Urinary bladder (tissue), 4 donors: ENCODE results near the gene GOLGA8R. TPM values are rescaled to one million over a fixed set of nuclear protein-coding genes. Genes with fewer than 3 reads are reported as not detected.
"Not testable (repeated sequence)": the region's sequence is repeated elsewhere in the genome, so short reads cannot be mapped to it uniquely, and the experiment has no call there.

Experiments
- DNase-seq: peaks from one replicate; pipeline ENCODE4 v3.0.0-alpha.2; 2015; ENCODE audit errors: extremely low spot score
- H3K27ac ChIP-seq: one replicate; pipeline ENCODE4 v1.5.1; 2013; ENCODE audit warnings: low read depth, mild to moderate bottlenecking, moderate library complexity
- H3K36me3 ChIP-seq: one replicate; pipeline ENCODE4 v1.6.1; 2013; ENCODE audit warnings: mild to moderate bottlenecking, moderate library complexity; ENCODE audit not compliant: insufficient read depth
- H3K4me1 ChIP-seq: one replicate; pipeline ENCODE4 v1.6.1; 2013; ENCODE audit warnings: mild to moderate bottlenecking, moderate library complexity; ENCODE audit not compliant: insufficient read depth
- H3K4me3 ChIP-seq: one replicate; pipeline ENCODE4 v1.5.1; 2013; ENCODE audit warnings: low read depth, low read length
- WGBS: extraction: QIAGEN DNeasy Blood & Tissue Kit; methylation state at CpG from one replicate; pipeline ENCODE4 v1.1.7; 2013; 5-methylcytosine and 5-hydroxymethylcytosine counted together
- polyA plus RNA-seq: library from polyadenylated mRNA; stranded (reverse); fragments of 200-250 nt; gene quantifications from one replicate; pipeline ENCODE4 v1.2.3, GENCODE V29; 2013
- total RNA-seq: library from RNA; depleted of rRNA; stranded (reverse); fragments of >200 nt; gene quantifications from one replicate; pipeline ENCODE4 v1.2.3, GENCODE V29; 2014
- donor health status: healthy with polysubstance abuse.
- donor health status: healthy.

GOLGA8R gene, protein sequence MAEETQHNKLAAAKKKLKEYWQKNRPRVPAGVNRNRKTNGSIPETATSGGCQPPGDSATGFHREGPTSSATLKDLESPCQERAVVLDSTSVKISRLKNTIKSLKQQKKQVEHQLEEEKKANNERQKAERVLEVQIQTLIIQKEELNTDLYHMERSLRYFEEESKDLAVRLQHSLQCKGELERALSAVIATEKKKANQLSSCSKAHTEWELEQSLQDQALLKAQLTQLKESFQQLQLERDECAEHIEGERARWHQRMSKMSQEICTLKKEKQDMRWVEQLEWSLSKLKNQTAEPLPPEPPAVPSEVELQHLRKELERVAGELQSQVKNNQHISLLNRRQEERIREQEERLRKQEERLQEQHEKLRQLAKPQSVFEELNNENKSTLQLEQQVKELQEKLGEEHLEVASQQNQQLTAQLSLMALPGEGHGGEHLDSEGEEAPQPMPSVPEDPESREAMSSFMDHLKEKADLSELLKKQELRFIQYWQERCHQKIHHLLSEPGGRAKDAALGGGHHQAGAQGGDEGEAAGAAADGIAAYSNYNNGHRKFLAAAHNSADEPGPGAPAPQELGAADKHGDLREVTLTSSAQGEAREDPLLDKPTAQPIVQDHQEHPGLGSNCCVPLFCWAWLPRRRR
- total RNA-seq (5.3 TPM), polyA plus RNA-seq (1.2 TPM)

DNA sequence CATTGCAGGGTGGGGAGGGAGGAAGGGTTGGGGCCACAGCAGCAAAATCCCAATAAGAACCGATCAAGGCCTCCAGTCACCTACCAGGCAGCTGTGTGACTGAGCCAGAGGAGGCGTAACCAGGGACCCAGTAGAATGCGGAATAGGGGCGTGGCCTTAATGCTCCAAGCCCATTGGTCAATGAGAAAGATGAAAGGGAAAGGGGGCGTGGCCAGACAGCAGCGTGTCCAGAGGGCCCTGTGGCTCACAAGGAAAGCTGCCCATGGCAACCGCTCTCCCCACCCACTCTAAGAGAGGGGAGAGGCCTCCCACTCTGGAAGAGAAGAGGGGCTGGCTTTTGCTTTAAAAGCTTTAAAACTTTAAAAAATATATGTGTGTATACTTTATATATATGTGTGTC lies at the start of gene GOLGA8R:
Gene GOLGA8R, minus strand, starts transcription at position 101 of the 400 bp plus-strand sequence. Its CDS starts 98 bp downstream, at position 3.
- H3K27ac ChIP-seq, H3K36me3 ChIP-seq, DNase-seq, H3K4me3 ChIP-seq, H3K4me1 ChIP-seq: not testable (repeated sequence)
- 100% methylated on average over 4 of the region's 7 CpGs for WGBS

GRCh38 chr15:30463849-30464248 lies 49.8 kb upstream of the GOLGA8R start:
- WGBS: no CpG with 5 or more reads among the region's 1 CpG
- H3K36me3 ChIP-seq, H3K27ac ChIP-seq, H3K4me3 ChIP-seq, H3K4me1 ChIP-seq, DNase-seq: not testable (repeated sequence)

DNA sequence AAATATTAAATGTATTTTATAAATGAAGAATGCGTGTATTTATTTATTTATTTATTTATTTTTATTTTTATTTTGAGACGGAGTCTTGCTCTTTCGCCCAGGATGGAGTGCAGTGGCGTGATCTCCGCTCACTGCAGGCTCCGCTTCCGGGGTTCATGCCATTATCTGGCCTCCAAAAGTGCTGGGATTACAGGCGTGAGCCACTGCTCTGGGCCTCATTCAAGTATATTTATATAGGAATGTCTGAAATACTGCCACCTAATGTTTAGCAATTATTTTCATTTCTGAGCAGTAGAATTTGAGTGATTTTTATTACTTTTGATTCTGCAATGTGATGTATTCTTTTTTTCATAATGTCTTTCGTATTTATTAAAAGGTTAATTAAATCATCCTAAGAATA lies 48.1 kb upstream of the GOLGA8R start:
- WGBS: no CpG with 5 or more reads among the region's 9 CpGs
- H3K4me3 ChIP-seq, H3K4me1 ChIP-seq, DNase-seq, H3K36me3 ChIP-seq, H3K27ac ChIP-seq: not testable (repeated sequence)

DNA sequence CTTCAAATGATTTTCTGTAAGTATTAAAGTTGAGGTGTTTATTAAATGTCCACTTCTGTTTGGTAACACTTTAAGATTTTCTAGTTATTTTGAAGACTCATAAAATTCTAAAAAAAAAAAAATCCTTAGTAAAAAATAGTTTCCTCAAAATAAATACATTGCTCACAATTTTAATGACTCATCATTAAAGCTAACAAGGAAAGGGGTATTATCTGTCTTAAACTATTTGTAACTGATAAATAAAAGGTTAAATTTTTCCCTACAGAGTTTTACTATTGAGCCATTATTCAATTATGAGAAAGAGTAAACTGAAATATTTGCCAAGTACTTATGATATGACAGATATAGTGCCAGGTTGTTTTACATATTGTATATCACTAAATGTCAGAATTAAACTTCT lies 38.6 kb upstream of the GOLGA8R start:
- H3K27ac ChIP-seq, H3K4me3 ChIP-seq, H3K36me3 ChIP-seq, H3K4me1 ChIP-seq, DNase-seq: not testable (repeated sequence)

DNA sequence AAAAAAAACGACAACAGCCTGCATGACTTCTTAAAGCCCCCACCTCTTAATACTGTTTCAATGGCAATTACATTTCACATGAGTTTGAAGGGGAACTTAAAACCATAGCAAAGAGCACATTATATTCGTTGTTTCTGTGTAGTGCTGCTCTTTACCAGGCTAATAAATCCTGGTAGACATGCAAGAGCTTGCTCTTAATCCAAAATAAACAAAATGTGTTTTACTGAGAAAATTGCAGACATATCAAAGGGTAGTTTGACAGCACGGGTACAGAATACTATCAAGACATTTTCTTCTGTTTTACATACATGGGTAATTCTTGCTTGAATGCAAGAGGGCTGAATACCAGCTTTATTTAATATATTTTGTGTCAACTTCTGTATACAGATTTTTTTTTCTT lies 24.3 kb upstream of the GOLGA8R start:
- not testable (repeated sequence) for DNase-seq, H3K4me1 ChIP-seq, H3K4me3 ChIP-seq, H3K36me3 ChIP-seq, H3K27ac ChIP-seq
- WGBS: 15% methylated on average over 1 of the region's 3 CpGs

GRCh38 chr15:30435878-30436277 lies 21.8 kb upstream of the GOLGA8R start:
- H3K27ac ChIP-seq, DNase-seq, H3K4me3 ChIP-seq, H3K4me1 ChIP-seq, H3K36me3 ChIP-seq: not testable (repeated sequence)
- WGBS: 94% methylated on average over 3 of the region's 5 CpGs

- DNase-seq, H3K27ac ChIP-seq, H3K36me3 ChIP-seq, H3K4me3 ChIP-seq, H3K4me1 ChIP-seq: not testable (repeated sequence)
- 69% methylated on average over 6 of the region's 6 CpGs for WGBS
These were observed 6.7 kb upstream of the GOLGA8R start for GRCh38 chr15:30420723-30421122.

DNA sequence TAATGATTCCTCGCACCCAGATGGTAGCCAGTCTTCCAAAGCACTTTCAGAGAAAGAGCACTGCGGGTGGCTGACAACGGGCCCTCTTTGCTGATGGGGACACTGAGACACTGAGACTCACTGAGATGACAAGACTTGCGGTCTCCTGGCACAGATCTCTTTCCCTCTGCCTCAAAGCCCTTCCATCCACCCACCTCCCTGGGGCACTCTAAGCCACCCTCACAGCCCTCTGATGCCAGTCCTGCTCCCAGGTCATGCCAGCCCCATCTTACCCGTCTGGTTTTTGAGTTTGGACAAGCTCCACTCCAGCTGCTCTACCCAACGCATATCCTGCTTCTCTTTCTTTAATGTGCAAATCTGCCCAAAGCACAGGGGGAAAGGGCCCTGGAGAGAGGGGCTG lies 6.4 kb downstream of the GOLGA8R start:
- DNase-seq, H3K4me1 ChIP-seq, H3K36me3 ChIP-seq, H3K27ac ChIP-seq, H3K4me3 ChIP-seq: not testable (repeated sequence)
- 81% methylated on average over 5 of the region's 6 CpGs for WGBS

- not testable (repeated sequence) for H3K27ac ChIP-seq, H3K4me3 ChIP-seq, H3K4me1 ChIP-seq, DNase-seq, H3K36me3 ChIP-seq
- under 1% methylated on average over 2 of the region's 6 CpGs for WGBS
These were observed 15.1 kb downstream of the GOLGA8R start for GRCh38 chr15:30398988-30399387.

GRCh38 chr15:30393664-30393991 lies 20.4 kb downstream of the GOLGA8R start:
- not testable (repeated sequence) for H3K27ac ChIP-seq, H3K4me3 ChIP-seq, DNase-seq, H3K36me3 ChIP-seq, H3K4me1 ChIP-seq
- 3% methylated on average over 5 of the region's 23 CpGs for WGBS

DNA sequence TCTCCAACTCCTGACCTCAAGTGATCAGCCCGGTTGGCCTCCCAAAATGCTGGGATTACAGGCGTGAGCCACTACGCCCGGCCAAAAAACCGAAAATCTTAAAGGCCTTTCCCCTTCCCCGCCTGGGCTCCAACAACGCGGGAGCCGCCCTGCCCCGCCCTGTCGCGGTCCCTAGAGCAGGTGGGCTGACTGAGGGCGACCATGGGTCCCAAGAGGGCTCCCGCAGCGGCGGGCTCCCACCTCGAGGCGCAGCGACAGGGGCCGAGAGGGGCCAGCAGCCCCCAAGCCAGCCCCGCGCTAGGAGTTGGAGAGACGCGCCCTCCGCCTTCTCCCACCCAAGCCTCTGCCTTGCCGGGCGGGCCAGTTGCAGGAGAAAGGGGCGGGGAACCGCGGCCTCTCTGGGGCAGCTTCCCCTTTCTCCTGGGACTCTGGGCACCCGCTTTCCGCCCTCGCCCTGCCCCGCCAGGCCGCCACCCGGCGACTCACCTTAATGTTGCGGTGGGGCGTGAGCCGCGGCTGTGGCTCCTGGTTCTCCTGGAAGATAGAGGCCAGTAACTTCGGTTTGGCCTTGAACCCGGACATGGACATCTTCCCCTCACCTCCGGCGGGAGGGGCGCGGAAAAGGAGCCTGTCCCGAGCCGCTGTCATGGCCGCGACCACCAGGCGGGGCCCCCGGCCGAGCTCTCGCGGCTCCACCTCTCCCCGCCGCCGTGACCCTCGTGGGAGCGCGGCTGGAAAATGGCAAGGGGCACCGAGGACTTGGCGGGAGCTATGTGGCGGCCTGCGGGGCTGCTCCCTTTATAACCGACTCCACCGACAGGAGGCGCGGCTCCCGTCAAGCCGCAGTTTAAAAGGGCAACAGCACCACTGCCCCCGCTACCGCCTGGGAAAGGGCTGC lies 21.0 kb downstream of the GOLGA8R start, which contains the start of gene CHRFAM7A:
Gene CHRFAM7A, minus strand, starts transcription at position 775 of the 898 bp plus-strand sequence. CDS start 10,189 bp downstream, outside the sequence.
- not testable (repeated sequence) for H3K27ac ChIP-seq, H3K4me3 ChIP-seq, H3K36me3 ChIP-seq, H3K4me1 ChIP-seq, DNase-seq
- 2% methylated on average over 12 of the region's 74 CpGs for WGBS

DNA sequence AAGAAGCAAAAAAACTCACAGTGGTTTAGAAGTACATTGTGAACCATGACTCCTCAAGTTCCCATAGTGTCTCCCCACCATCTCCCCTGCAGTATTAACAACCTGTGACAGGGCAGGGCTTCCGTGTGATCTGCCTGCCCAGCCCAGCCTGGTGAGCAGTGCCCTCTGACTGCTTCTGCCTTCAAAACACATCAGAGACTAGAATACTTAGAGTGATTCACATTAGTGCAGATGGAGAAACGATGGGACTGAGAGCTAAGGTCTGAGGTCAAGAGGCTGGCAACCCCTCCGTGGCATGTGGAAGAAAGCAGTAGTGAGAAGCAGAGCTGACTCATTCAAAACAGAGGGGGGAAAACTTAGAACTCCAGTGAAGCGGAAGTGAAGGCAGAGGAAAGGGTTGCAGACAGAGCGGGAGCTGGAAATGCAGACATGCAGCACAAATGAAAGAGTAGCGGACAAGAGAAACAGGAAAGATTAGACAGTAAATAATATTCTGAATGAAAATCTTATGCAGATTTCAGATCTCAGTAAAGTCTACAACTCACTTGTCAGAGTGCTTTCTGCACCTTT lies 27.7 kb downstream of the GOLGA8R start:
- not testable (repeated sequence) for H3K4me1 ChIP-seq, H3K27ac ChIP-seq, DNase-seq, H3K36me3 ChIP-seq, H3K4me3 ChIP-seq
- WGBS: no CpG with 5 or more reads among the region's 6 CpGs

DNA sequence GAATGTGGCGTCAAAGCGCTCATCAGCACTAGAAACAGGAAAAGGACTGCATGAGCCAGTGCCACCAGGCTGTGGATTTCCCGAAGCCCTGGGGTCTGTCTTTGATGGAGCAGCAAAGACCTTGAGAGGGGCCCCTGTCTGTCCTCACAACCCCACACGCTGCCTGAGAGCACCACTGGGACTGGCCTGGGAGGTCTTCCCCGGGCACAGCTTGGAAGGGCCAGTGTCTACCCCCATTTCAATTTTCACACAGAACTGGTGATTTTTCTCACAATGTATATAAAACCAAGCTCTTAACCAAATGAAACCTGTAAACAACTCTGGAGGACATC lies 37.0 kb downstream of the GOLGA8R start:
- H3K4me1 ChIP-seq, H3K36me3 ChIP-seq, H3K27ac ChIP-seq, H3K4me3 ChIP-seq, DNase-seq: not testable (repeated sequence)
- 77% methylated on average over 1 of the region's 5 CpGs for WGBS
